ENCODE data around the gene POR. TPM values are rescaled to one million over a fixed set of nuclear protein-coding genes. Genes with fewer than 3 reads are reported as not detected.
"Not testable (repeated sequence)": the region's sequence is repeated elsewhere in the genome, so short reads cannot be mapped to it uniquely, and the experiment has no call there.

The POR gene
- total RNA-seq, 1 experiment from 2014 or later, result 162 TPM

DNA sequence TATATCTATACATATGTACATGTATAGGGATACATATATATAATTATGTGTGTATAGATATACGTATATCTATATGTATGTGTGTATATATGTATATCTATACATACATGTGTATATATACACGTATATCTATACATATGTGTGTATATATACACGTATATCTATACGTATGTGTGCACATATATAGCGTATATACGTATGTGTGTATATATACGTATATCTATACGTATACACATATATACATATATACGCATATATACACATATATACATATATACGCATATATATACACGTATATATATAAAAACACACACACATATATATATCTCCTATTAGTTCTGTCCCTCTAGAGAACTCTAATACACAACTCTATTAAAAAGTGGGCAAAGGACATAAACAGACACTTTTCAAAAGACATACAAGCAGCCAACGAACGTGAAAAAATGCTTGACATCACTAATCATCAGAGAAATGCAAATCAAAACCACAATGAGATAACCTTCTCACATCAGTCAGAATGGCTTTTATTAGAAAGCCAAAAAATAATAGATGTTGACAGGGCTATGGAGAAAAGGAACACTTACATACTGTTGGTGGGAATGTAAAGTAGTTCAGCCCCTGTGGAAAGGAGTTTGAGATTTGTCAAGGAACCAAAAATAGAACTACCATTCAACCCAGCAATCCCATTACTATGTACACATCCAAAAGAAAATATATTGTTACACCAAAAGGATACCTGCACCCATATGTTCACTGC is 101.4 kb downstream of the POR start:
- CTCF ChIA-PET, result no interaction called here
- no peaks in the 10 kb centered on the region for H3K4me1 ChIP-seq
- no peak for DNase-seq
- Mint-ChIP-seq H3K4me1 (ENCODE audit: low read depth, unreplicated experiment) (no peaks in the 10 kb centered on the region), H3K27ac (ENCODE audit: unreplicated experiment) (no peak overlapping the region), H3K4me3 (ENCODE audit: unreplicated experiment) (no peak overlapping the region), H3K36me3 (ENCODE audit: insufficient read depth, unreplicated experiment) (peaks cover 18% of the 10 kb centered on the region), H3K27me3 (ENCODE audit: insufficient read depth, unreplicated experiment) (no peaks in the 10 kb centered on the region), H3K9me3 (ENCODE audit: unreplicated experiment) (no peaks in the 10 kb centered on the region)
- intact Hi-C loops (cut with micrococcal nuclease; ENCODE audit: unreplicated experiment), result no loop called here
- no peak overlapping the region for H3K4me3 ChIP-seq (ENCODE audit: low read depth, low read length)
- no TSS peak for BruUV-seq (replicated peaks)
- H3K27me3 ChIP-seq (replicated peaks; ENCODE audit: control insufficient read depth, insufficient read depth, low read length), result no peaks in the 10 kb centered on the region
- H3K36me3 ChIP-seq (ENCODE audit: control insufficient read depth, insufficient read depth, low read length), result no peaks in the 10 kb centered on the region
- TF ChIP-seq, protein P1, sequence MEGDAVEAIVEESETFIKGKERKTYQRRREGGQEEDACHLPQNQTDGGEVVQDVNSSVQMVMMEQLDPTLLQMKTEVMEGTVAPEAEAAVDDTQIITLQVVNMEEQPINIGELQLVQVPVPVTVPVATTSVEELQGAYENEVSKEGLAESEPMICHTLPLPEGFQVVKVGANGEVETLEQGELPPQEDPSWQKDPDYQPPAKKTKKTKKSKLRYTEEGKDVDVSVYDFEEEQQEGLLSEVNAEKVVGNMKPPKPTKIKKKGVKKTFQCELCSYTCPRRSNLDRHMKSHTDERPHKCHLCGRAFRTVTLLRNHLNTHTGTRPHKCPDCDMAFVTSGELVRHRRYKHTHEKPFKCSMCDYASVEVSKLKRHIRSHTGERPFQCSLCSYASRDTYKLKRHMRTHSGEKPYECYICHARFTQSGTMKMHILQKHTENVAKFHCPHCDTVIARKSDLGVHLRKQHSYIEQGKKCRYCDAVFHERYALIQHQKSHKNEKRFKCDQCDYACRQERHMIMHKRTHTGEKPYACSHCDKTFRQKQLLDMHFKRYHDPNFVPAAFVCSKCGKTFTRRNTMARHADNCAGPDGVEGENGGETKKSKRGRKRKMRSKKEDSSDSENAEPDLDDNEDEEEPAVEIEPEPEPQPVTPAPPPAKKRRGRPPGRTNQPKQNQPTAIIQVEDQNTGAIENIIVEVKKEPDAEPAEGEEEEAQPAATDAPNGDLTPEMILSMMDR (IDR thresholded peaks at IDR 0.05; ENCODE audit: insufficient read depth in 1 of 2, low read depth in 1 of 2, low read length in 1 of 2, severe bottlenecking in 1 of 2, unreplicated experiment in 1 of 2), result no peak
- POLR2A ChIA-PET, result interaction anchor here (0.5 kb wide), 1 partner anchor 31 kb away, joined by 3 read pairs; the partner anchor contains the start of gene STYXL1
- H3K9me3 ChIP-seq, result no peaks in the 10 kb centered on the region

DNA sequence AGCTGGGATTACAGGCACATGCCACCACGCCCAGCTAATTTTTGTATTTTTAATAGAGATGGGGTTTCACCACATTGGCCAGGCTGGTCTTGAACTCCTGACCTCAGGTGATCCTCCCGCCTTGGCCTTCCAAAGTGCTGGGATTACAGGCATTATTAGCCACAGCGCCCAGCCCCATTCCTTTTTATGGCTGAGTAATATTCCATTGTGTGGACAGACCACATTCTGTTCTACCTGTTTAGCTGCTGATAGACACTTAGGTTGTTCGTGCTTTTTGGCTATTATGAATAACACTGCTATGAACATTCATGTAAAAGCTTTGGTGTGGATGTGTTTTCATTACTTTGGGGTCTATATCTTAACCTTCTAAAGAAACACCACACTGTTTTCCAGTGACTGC is 103.6 kb downstream of the POR start:
- H3K36me3 ChIP-seq (ENCODE audit: control insufficient read depth, insufficient read depth, low read length); H3K4me3 Mint-ChIP-seq (ENCODE audit: unreplicated experiment); H3K27me3 ChIP-seq (replicated peaks; ENCODE audit: control insufficient read depth, insufficient read depth, low read length); H3K4me1 Mint-ChIP-seq (ENCODE audit: low read depth, unreplicated experiment); DNase-seq; H3K4me1 ChIP-seq; BruUV-seq (replicated peaks); H3K27me3 Mint-ChIP-seq (ENCODE audit: insufficient read depth, unreplicated experiment); H3K4me3 ChIP-seq (ENCODE audit: low read depth, low read length); H3K9me3 ChIP-seq; intact Hi-C loops (cut with micrococcal nuclease; ENCODE audit: unreplicated experiment); H3K9me3 Mint-ChIP-seq (ENCODE audit: unreplicated experiment); CTCF ChIA-PET; H3K27ac Mint-ChIP-seq (ENCODE audit: unreplicated experiment); POLR2A ChIA-PET: not testable (repeated sequence)
- H3K36me3 Mint-ChIP-seq (ENCODE audit: insufficient read depth, unreplicated experiment), result peaks cover 34% of the 10 kb centered on the region

GRCh38 chr7:76020031-76020714 is 105.2 kb downstream of the POR start:
- Mint-ChIP-seq H3K27me3 (ENCODE audit: insufficient read depth, unreplicated experiment) (no peaks in the 10 kb centered on the region), H3K27ac (ENCODE audit: unreplicated experiment) (no peak overlapping the region), H3K4me1 (ENCODE audit: low read depth, unreplicated experiment) (no peaks in the 10 kb centered on the region), H3K36me3 (ENCODE audit: insufficient read depth, unreplicated experiment) (peaks cover 41% of the 10 kb centered on the region), H3K9me3 (ENCODE audit: unreplicated experiment) (no peaks in the 10 kb centered on the region), H3K4me3 (ENCODE audit: unreplicated experiment) (no peak overlapping the region)
- CTCF ChIA-PET, result interaction anchor here (0.6 to 2.6 kb wide), 10 partner anchors 12 to 258 kb away, joined by 3 to 60 read pairs (median 6); partner anchors contain the start of gene RHBDD2
- Histone ChIP-seq H3K4me3 (ENCODE audit: low read depth, low read length) (no peak overlapping the region), H3K9me3 (no peaks in the 10 kb centered on the region), H3K27me3 (replicated peaks; ENCODE audit: control insufficient read depth, insufficient read depth, low read length) (no peaks in the 10 kb centered on the region), H3K36me3 (ENCODE audit: control insufficient read depth, insufficient read depth, low read length) (peaks cover 2% of the 10 kb centered on the region; the same call in 1 of the 2 replicates), H3K4me1 (no peaks in the 10 kb centered on the region)
- intact Hi-C loops (cut with micrococcal nuclease; ENCODE audit: unreplicated experiment), result loop anchor here (1.0 kb wide), 1 partner anchor 154 kb away; no protein-coding TSS in a partner anchor
- no TSS peak for BruUV-seq (replicated peaks)
- peak; percentile 70 to 80 for DNase-seq
- POLR2A ChIA-PET, result interaction anchor here (0.6 to 1.6 kb wide), 3 partner anchors 26 to 36 kb away, joined by 3 to 5 read pairs (median 4); partner anchors contain the start of genes MDH2 and STYXL1
- TF ChIP-seq, protein P1 (IDR thresholded peaks at IDR 0.05; ENCODE audit: insufficient read depth in 1 of 2, low read depth in 1 of 2, low read length in 1 of 2, severe bottlenecking in 1 of 2, unreplicated experiment in 1 of 2), result peak; percentile 73 to 74

All from Caco-2 (cell line).